K562 (cell line): ENCODE results near the gene CCNL2. TPM values are rescaled to one million over a fixed set of nuclear protein-coding genes. Genes with fewer than 3 reads are reported as not detected.

Experiments used
- BMI1 ChIP-seq: fragments of 150-350 bp; IDR thresholded peaks from 2 replicates; pipeline ENCODE4 v1.6.1; 2014; ENCODE audit warnings: low read length
- BRF1 ChIP-seq: IDR thresholded peaks from 3 replicates; pipeline ENCODE4 v1.6.1; 2011; ENCODE audit warnings: borderline replicate concordance, mild to moderate bottlenecking; ENCODE audit not compliant: insufficient read length; ENCODE audit errors: extremely low read depth
- EWSR1 ChIP-seq: fragments of 450-650 bp; IDR thresholded peaks from 2 replicates; pipeline ENCODE4 v1.6.1; 2018; ENCODE audit warnings: borderline replicate concordance, mild to moderate bottlenecking, low read depth, moderate library complexity; ENCODE audit not compliant: partially characterized antibody
- GTF2E2 ChIP-seq: fragments of 200-800 bp; sonication (Bioruptor generic); IDR thresholded peaks from 2 replicates; pipeline ENCODE4 v1.6.1; 2016; ENCODE audit warnings: missing genetic modification characterization, missing compliant biosample characterization
- MAFG ChIP-seq: fragments of 450-650 bp; conservative IDR thresholded peaks from 2 replicates; pipeline ENCODE4 v1.6.1; 2016; ENCODE audit warnings: missing genetic modification characterization, missing compliant biosample characterization
- MYC ChIP-seq, 2 experiments: fragments of 250-450 bp in 1 of 2; sonication (Bioruptor Pico) in 1 of 2; IDR thresholded peaks; 2 replicates each; pipeline versions ENCODE4 v1.5.1 to v1.6.1; 2012 to 2021; ENCODE audit warnings: low read depth in 2 of 2, borderline replicate concordance in 1 of 2, improper control_type of control experiment in 1 of 2, low read length in 1 of 2, mild to moderate bottlenecking in 1 of 2, moderate library complexity in 1 of 2
- NR2C2 ChIP-seq, 2 experiments: fragments of 200-800 bp in 1 of 2; sonication (Bioruptor generic) in 1 of 2; sonication (generic) in 1 of 2; formaldehyde crosslinking in 1 of 2; IDR thresholded peaks; 2 replicates each; pipeline versions ENCODE4 v1.6.1 to v1.8.0; 2016 to 2022; ENCODE audit warnings: mild to moderate bottlenecking in 1 of 2, missing compliant biosample characterization in 1 of 2, missing genetic modification characterization in 1 of 2, missing genetic modification reagents in 1 of 2
- PRMT5 ChIP-seq: sonication (generic); formaldehyde crosslinking; IDR thresholded peaks from 2 replicates; pipeline ENCODE4 v1.5.0; 2020; ENCODE audit warnings: missing genetic modification reagents
- SAP30 ChIP-seq: fragments of 200-600 bp; sonication (generic); IDR thresholded peaks from 2 replicates; pipeline ENCODE4 v1.6.1; 2012; ENCODE audit warnings: borderline replicate concordance, low read depth, mild to moderate bottlenecking, moderate library complexity, low read length, control low read depth, inconsistent platforms; ENCODE audit not compliant: insufficient read depth, poor library complexity, severe bottlenecking
- SIRT6 ChIP-seq: IDR thresholded peaks from one replicate; pipeline ENCODE4 v1.6.1; 2012; ENCODE audit warnings: low read depth, mild to moderate bottlenecking, control low read depth, inconsistent platforms, low read length, moderate library complexity
- SRSF3 ChIP-seq: fragments of 200-400 bp; formaldehyde crosslinking; IDR thresholded peaks from 2 replicates; pipeline ENCODE4 v1.6.1; 2016; ENCODE audit warnings: mild to moderate bottlenecking, low read length, moderate library complexity; ENCODE audit not compliant: insufficient read depth
- TEAD2 ChIP-seq: fragments of 450-650 bp; IDR thresholded peaks from 2 replicates; pipeline ENCODE4 v1.6.1; 2016; ENCODE audit warnings: missing genetic modification characterization, control low read depth, missing compliant biosample characterization
- ZKSCAN8 ChIP-seq: fragments of 200-800 bp; sonication (Bioruptor generic); IDR thresholded peaks from 2 replicates; pipeline ENCODE4 v1.6.1; 2016; ENCODE audit warnings: missing genetic modification characterization, missing compliant biosample characterization
- ZNF146 ChIP-seq: IDR thresholded peaks from one replicate; pipeline ENCODE4 v1.6.1; 2018; ENCODE audit warnings: missing compliant biosample characterization; ENCODE audit not compliant: unreplicated experiment
- ZNF311 ChIP-seq: fragments of 250-450 bp; sonication (Bioruptor Pico); IDR thresholded peaks from 2 replicates; pipeline ENCODE4 v1.4.0; 2020; ENCODE audit warnings: mild to moderate bottlenecking, moderate library complexity
- ZNF395 ChIP-seq: fragments of 200-800 bp; sonication (Bioruptor generic); IDR thresholded peaks from 2 replicates; pipeline ENCODE4 v1.6.1; 2017; ENCODE audit warnings: missing genetic modification characterization, missing compliant biosample characterization
- ZNF75A ChIP-seq: fragments of 450-650 bp; formaldehyde crosslinking; IDR thresholded peaks from 2 replicates; pipeline ENCODE4 v1.4.0; 2020; ENCODE audit warnings: mild to moderate bottlenecking
- polyA plus RNA-seq, 8 experiments: library from polyadenylated mRNA; depleted of rRNA in 4 of 8; stranded (reverse) in 5 of 8; unstranded in 3 of 8; fragments of >200 nt; fragmentation: Nextera tagmentation in 2 of 8; fragmentation: Illumina TruSeq in 1 of 8; extraction: Ambion mirVana in 2 of 8; extraction: Trizol in 1 of 8; gene quantifications; 2 replicates each; pipeline versions ENCODE4 v1.2.1 to v1.2.3, GENCODE V29; 2011 to 2014; ENCODE audit warnings: inconsistent platforms in 1 of 8, missing spikeins in 1 of 8
- total RNA-seq, 7 experiments: library from RNA; depleted of rRNA in 6 of 7; stranded (reverse); fragments of >200 nt in 6 of 7; fragmentation: Illumina TruSeq in 2 of 7; extraction: Trizol in 2 of 7; gene quantifications; 2 replicates each; pipeline versions ENCODE4 v1.2.1 to v1.2.3, GENCODE V29; 2011 to 2021; ENCODE audit warnings: low replicate concordance in 1 of 7
- TF ChIP-seq, protein P1 (sequence below): fragments of 450-650 bp; conservative IDR thresholded peaks from 2 replicates; pipeline ENCODE4 v1.6.1; 2016; ENCODE audit warnings: missing genetic modification characterization, low read depth, mild to moderate bottlenecking, control low read depth, missing compliant biosample characterization
- TF ChIP-seq, protein P2 (sequence below): sonication (generic); formaldehyde crosslinking; IDR thresholded peaks from 2 replicates; pipeline ENCODE4 v1.8.0; 2022; ENCODE audit warnings: missing genetic modification reagents, mild to moderate bottlenecking, borderline replicate concordance
- TF ChIP-seq, protein P3 (sequence below): fragments of 450-650 bp; IDR thresholded peaks from one replicate; pipeline ENCODE4 v1.6.1; 2018; ENCODE audit warnings: mild to moderate bottlenecking, moderate library complexity; ENCODE audit not compliant: partially characterized antibody

Gene CCNL2
- total and polyA plus RNA-seq, 9 of the 15 experiments (the other 6 are each of a cell fraction or from before 2014, with no cell fraction given): 2.8 to 287 (median 94.5) TPM

- TF ChIP-seq, protein P1, sequence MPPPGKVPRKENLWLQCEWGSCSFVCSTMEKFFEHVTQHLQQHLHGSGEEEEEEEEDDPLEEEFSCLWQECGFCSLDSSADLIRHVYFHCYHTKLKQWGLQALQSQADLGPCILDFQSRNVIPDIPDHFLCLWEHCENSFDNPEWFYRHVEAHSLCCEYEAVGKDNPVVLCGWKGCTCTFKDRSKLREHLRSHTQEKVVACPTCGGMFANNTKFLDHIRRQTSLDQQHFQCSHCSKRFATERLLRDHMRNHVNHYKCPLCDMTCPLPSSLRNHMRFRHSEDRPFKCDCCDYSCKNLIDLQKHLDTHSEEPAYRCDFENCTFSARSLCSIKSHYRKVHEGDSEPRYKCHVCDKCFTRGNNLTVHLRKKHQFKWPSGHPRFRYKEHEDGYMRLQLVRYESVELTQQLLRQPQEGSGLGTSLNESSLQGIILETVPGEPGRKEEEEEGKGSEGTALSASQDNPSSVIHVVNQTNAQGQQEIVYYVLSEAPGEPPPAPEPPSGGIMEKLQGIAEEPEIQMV (tag): no peak
- no peak for TF ChIP-seq BMI1
- no peak for TF ChIP-seq SIRT6
- TF ChIP-seq ZNF75A (CRISPR knock-in tag): no peak
- no peak for TF ChIP-seq SRSF3
- TF ChIP-seq MYC (IDR thresholded peaks at IDR 0.05; ENCODE audit: low read depth, low read length): peak; percentile 94
- peak; percentile 90 for TF ChIP-seq MYC (CRISPR knock-in tag; IDR thresholded peaks at IDR 0.05; ENCODE audit: borderline replicate concordance, low read depth)
- TF ChIP-seq, protein P2, sequence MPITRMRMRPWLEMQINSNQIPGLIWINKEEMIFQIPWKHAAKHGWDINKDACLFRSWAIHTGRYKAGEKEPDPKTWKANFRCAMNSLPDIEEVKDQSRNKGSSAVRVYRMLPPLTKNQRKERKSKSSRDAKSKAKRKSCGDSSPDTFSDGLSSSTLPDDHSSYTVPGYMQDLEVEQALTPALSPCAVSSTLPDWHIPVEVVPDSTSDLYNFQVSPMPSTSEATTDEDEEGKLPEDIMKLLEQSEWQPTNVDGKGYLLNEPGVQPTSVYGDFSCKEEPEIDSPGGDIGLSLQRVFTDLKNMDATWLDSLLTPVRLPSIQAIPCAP (CRISPR knock-in tag): no peak
- TF ChIP-seq EWSR1: no peak
- TF ChIP-seq ZNF395 (CRISPR knock-in tag): peak; percentile 82
- no peak for TF ChIP-seq ZKSCAN8 (CRISPR knock-in tag)
- TF ChIP-seq GTF2E2 (tag): peak; percentile 60; the same call in 1 of the 2 replicates
- TF ChIP-seq MAFG (tag): no peak
- TF ChIP-seq ZNF311 (CRISPR knock-in tag): no peak
- no peak for TF ChIP-seq PRMT5
- no peak for TF ChIP-seq TEAD2
- TF ChIP-seq SAP30: peak; percentile 91
- TF ChIP-seq, protein P3, sequence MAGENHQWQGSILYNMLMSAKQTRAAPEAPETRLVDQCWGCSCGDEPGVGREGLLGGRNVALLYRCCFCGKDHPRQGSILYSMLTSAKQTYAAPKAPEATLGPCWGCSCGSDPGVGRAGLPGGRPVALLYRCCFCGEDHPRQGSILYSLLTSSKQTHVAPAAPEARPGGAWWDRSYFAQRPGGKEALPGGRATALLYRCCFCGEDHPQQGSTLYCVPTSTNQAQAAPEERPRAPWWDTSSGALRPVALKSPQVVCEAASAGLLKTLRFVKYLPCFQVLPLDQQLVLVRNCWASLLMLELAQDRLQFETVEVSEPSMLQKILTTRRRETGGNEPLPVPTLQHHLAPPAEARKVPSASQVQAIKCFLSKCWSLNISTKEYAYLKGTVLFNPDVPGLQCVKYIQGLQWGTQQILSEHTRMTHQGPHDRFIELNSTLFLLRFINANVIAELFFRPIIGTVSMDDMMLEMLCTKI: no peak
- TF ChIP-seq ZNF146 (CRISPR knock-in tag): peak; percentile 9
- peak; percentile 80 for TF ChIP-seq NR2C2 (CRISPR knock-in tag; IDR thresholded peaks at IDR 0.05)
- peak; percentile 98 for TF ChIP-seq NR2C2 (tag; IDR thresholded peaks at IDR 0.05)
- TF ChIP-seq BRF1: no peak
Measured at GRCh38 chr1:1399187-1399871, at the start of gene CCNL2 (continued).
